CD4-positive, CD25-positive, alpha-beta regulatory T cell (primary cell): ENCODE measurements around the gene ENO3. TPM values are rescaled to one million over a fixed set of nuclear protein-coding genes. Genes with fewer than 3 reads are reported as not detected.

Experiments
- ATAC-seq, 2 donors: fragments of 150-1000 bp; cut with Tn5 transposase; one replicate each; pipeline ENCODE4 v1.10.0; 2021; ENCODE audit warnings: low read depth in 2 of 2, moderate number of reproducible peaks in 2 of 2, moderate library complexity in 1 of 2
- DNase-seq, 3 donors: peaks; one replicate each; pipeline versions ENCODE4 v3.0.0 to v3.0.0-alpha.2; 2012 to 2022; ENCODE audit warnings: mixed read lengths in 1 of 3
- H3K27ac ChIP-seq: one replicate; pipeline ENCODE4 v1.7.0; 2013; ENCODE audit warnings: mild to moderate bottlenecking, low read length; ENCODE audit not compliant: insufficient read depth, poor library complexity, severe bottlenecking
- H3K27me3 ChIP-seq: one replicate; pipeline ENCODE4 v1.7.0; 2013; ENCODE audit warnings: low read length; ENCODE audit not compliant: control insufficient read depth, insufficient read depth
- H3K36me3 ChIP-seq: one replicate; pipeline ENCODE4 v1.7.0; 2013; ENCODE audit warnings: mild to moderate bottlenecking, low read length, moderate library complexity; ENCODE audit not compliant: control insufficient read depth, insufficient read depth
- H3K4me1 ChIP-seq: 2 replicates; pipeline ENCODE4 v1.7.0; 2013; ENCODE audit warnings: mild to moderate bottlenecking, low read length; ENCODE audit not compliant: insufficient read depth, control insufficient read depth, poor library complexity, severe bottlenecking
- H3K4me3 ChIP-seq: one replicate; pipeline ENCODE4 v1.7.0; 2013; ENCODE audit warnings: low read depth, mild to moderate bottlenecking, low read length, moderate library complexity
- H3K9me3 ChIP-seq, 2 experiments: 1 replicate in 1 of 2; 2 replicates in 1 of 2; pipeline ENCODE4 v1.7.0; 2013; ENCODE audit warnings: low read length in 2 of 2, mild to moderate bottlenecking in 1 of 2, moderate library complexity in 1 of 2; ENCODE audit not compliant: control insufficient read depth in 2 of 2
- H3K27ac Mint-ChIP-seq, 3 donors: one replicate each; pipeline ENCODE4 v1.8.0; 2020 to 2022; ENCODE audit warnings: mild to moderate bottlenecking in 3 of 3, mixed read lengths in 3 of 3, moderate library complexity in 2 of 3
- H3K27me3 Mint-ChIP-seq: one replicate; pipeline ENCODE4 v1.8.0; 2022; ENCODE audit warnings: mild to moderate bottlenecking, mixed read lengths
- H3K36me3 Mint-ChIP-seq: one replicate; pipeline ENCODE4 v1.8.0; 2020; ENCODE audit warnings: mixed read lengths
- H3K4me1 Mint-ChIP-seq, 4 donors: one replicate each; pipeline ENCODE4 v1.8.0; 2020 to 2022; ENCODE audit warnings: mixed read lengths in 4 of 4, mild to moderate bottlenecking in 1 of 4
- H3K4me3 Mint-ChIP-seq, 4 donors: one replicate each; pipeline ENCODE4 v1.8.0; 2020 to 2022; ENCODE audit warnings: mild to moderate bottlenecking in 4 of 4, mixed read lengths in 4 of 4, moderate library complexity in 3 of 4
- H3K9me3 Mint-ChIP-seq, 7 donors: one replicate each; pipeline ENCODE4 v1.8.0; 2020 to 2022; ENCODE audit warnings: mixed read lengths in 7 of 7, mild to moderate bottlenecking in 3 of 7, moderate library complexity in 2 of 7
- polyA plus RNA-seq, 4 donors: library from polyadenylated mRNA; unstranded; fragments of 300-500 nt; fragmentation: Illumina TruSeq; gene quantifications; one replicate each; pipeline ENCODE4 v1.2.3, GENCODE V29; 2021
- total RNA-seq: library from RNA; stranded (reverse); gene quantifications from one replicate; pipeline ENCODE4 v1.2.3, GENCODE V29; 2022

ENO3 gene
- total and polyA plus RNA-seq, 5 donors from 2014 or later, result 0.29 to 11.7 (median 0.50) TPM

DNA sequence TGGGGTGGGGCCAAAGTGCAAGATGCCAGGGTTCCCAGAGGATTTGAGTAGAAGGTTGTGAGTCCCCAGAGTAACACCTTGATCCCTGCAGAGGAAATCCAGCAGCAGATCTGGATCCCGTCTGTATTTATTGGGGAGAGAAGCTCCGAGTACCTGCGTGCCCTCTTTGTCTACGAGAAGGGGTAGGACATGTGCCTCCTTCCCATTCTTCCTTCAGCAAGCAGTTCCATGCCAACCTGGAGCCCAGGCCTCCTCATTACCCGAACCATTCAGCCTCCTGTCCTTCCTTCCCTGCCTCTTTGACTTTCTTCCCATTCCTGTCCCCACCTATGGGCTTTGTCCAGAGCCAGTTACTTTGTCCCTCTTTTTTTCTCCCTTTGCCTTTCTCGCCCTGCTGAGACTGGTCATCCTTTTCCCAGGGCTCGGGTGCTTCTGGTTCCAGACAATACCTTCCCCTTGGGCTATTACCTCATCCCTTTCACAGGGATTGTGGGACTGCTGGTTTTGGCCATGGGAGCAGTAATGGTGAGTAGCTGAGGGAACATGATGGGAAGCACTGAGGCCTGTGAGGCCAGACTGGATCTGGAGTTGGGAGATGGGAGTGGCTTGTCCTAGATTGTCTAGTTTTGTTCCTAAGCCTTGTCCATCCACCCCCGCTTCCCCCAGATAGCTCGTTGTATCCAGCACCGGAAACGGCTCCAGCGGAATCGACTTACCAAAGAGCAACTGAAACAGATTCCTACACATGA is 8.0 kb upstream of the ENO3 start:
- Histone ChIP-seq H3K27ac (peak overlapping the region; percentile 97), H3K27me3 (no peaks in the 10 kb centered on the region), H3K4me3 (peak overlapping the region; percentile 96), H3K9me3 (no peaks in the 10 kb centered on the region), H3K4me1 (peaks cover 85% of the 10 kb centered on the region), H3K36me3 (peaks cover 40% of the 10 kb centered on the region)
- H3K4me3 Mint-ChIP-seq, result peak overlapping the region; percentile 95 to 99 (median 98)
- H3K27me3 Mint-ChIP-seq, result no peaks in the 10 kb centered on the region
- peaks cover 0 to 81% (median 57%) of the 10 kb centered on the region in 4 donors for H3K4me1 Mint-ChIP-seq
- peaks cover 0 to 3% (median 0%) of the 10 kb centered on the region in 7 donors for H3K9me3 Mint-ChIP-seq
- no peak for ATAC-seq
- H3K36me3 Mint-ChIP-seq, result peaks cover 39% of the 10 kb centered on the region
- peak overlapping the region; percentile 67 to 97 (median 90) for H3K27ac Mint-ChIP-seq
- DNase-seq, result no peak

DNA sequence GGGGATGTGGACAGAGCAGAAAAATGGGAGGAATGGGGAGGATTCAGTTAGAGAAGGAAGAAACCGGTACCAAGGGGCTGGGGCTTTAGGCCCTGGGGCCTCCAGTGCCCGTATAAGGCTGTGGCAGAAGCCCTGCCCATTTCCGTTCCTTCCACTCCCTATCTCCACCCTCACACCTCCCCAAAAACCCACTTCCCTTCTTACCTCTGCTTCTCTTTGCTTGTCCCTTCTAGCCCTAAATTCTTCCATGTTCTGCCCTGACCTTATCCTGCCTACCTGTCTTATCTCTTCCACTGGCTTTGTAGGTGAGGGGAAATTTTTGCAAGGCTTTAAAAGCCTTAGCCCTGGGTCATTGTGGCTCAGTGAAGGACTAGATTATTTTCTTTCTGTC is 6.8 kb upstream of the ENO3 start:
- H3K4me1 ChIP-seq, result peaks cover 80% of the 10 kb centered on the region
- peak overlapping the region; percentile 90 to 99 (median 96) for H3K4me3 Mint-ChIP-seq
- peaks cover 4% of the 10 kb centered on the region for H3K27me3 Mint-ChIP-seq
- DNase-seq (peak; percentile 50 to 90 (median 71)), ATAC-seq (peak; percentile 8 to 10)
- no peaks in the 10 kb centered on the region for H3K27me3 ChIP-seq
- H3K36me3 ChIP-seq, result peaks cover 39% of the 10 kb centered on the region
- H3K27ac ChIP-seq, result peak overlapping the region; percentile 97
- H3K4me1 Mint-ChIP-seq, result peaks cover 0 to 69% (median 51%) of the 10 kb centered on the region in 4 donors
- peaks cover 39% of the 10 kb centered on the region for H3K36me3 Mint-ChIP-seq
- H3K9me3 Mint-ChIP-seq, result peaks cover 0 to 3% (median 0%) of the 10 kb centered on the region in 7 donors
- peak overlapping the region; percentile 91 to 96 (median 94) for H3K27ac Mint-ChIP-seq
- H3K9me3 ChIP-seq, result no peaks in the 10 kb centered on the region
- peak overlapping the region; percentile 96 for H3K4me3 ChIP-seq

DNA sequence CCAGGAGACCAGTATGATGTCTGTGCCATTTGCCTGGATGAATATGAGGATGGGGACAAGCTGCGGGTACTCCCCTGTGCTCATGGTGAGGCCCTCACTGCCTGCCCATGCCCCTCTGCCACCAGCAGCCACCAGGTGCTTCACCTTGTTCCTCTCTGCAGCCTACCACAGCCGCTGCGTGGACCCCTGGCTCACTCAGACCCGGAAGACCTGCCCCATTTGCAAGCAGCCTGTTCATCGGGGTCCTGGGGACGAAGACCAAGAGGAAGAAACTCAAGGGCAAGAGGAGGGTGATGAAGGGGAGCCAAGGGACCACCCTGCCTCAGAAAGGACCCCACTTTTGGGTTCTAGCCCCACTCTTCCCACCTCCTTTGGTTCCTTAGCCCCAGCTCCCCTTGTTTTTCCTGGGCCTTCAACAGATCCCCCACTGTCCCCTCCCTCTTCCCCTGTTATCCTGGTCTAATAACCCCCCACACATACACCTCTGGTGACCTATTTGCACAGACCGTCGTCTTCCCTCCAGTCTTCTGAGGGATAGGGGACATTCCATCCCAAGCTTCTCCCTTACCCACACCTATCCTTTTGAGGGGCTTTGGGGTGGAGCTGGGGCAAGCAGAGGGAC is 6.3 kb upstream of the ENO3 start:
- H3K4me1 ChIP-seq, result peaks cover 78% of the 10 kb centered on the region
- peaks cover 39% of the 10 kb centered on the region for H3K36me3 Mint-ChIP-seq
- H3K27me3 ChIP-seq, result no peaks in the 10 kb centered on the region
- no peaks in the 10 kb centered on the region for H3K9me3 ChIP-seq
- peaks cover 0 to 3% (median 0%) of the 10 kb centered on the region in 7 donors for H3K9me3 Mint-ChIP-seq
- H3K4me3 Mint-ChIP-seq, result peak overlapping the region; percentile 90 to 99 (median 96)
- DNase-seq (no peak), ATAC-seq (no peak)
- peaks cover 0 to 66% (median 49%) of the 10 kb centered on the region in 4 donors for H3K4me1 Mint-ChIP-seq
- peak overlapping the region; percentile 96 for H3K4me3 ChIP-seq
- peak overlapping the region; percentile 91 to 96 (median 94) for H3K27ac Mint-ChIP-seq
- peak overlapping the region; percentile 97 for H3K27ac ChIP-seq
- H3K36me3 ChIP-seq, result peaks cover 39% of the 10 kb centered on the region
- H3K27me3 Mint-ChIP-seq, result peaks cover 4% of the 10 kb centered on the region

DNA sequence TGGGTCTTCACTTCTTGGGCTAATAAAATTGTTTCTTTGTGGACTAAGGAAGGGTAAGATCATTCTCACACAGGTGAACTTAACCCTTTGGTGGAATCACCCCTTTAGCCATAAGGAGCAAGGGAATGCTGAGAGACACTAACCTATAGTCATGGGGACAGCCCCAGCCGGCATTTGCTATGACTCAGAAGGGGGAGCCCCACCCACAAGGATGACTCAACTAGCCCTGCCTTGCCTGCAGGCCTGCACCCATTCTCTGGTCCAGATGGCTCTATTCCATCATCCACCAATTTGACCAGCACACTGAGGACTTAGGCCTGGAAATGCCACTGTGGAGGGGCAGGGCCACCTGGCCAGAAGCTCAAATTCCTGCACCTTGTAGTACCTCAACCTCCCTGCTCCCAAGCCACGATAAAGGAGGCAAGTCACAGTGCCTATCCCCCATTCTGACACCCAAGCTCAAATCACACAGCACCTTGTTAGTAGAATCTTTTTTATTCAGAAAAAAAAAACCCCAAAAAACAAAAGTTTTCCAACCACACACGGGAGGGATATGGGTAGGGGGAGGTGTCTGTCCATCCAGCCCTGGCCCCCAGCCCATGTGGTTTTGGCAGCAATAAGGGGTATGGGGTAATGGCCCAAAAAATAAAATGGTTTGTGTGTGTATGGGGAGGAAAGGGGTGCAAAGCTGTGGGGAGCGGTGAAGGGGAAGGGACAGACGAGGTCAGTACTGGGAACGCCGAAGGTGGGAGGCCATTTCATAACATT is 5.6 kb upstream of the ENO3 start:
- peak overlapping the region; percentile 96 for H3K4me3 ChIP-seq
- H3K9me3 ChIP-seq, result no peaks in the 10 kb centered on the region
- peaks cover 35% of the 10 kb centered on the region for H3K36me3 Mint-ChIP-seq
- peaks cover 0 to 65% (median 48%) of the 10 kb centered on the region in 4 donors for H3K4me1 Mint-ChIP-seq
- peaks cover 4% of the 10 kb centered on the region for H3K27me3 Mint-ChIP-seq
- peak; percentile 60 to 85 (median 68) for DNase-seq
- ATAC-seq, result peak; percentile 44 to 50
- peaks cover 82% of the 10 kb centered on the region for H3K4me1 ChIP-seq
- no peaks in the 10 kb centered on the region for H3K27me3 ChIP-seq
- peaks cover 0 to 3% (median 0%) of the 10 kb centered on the region in 7 donors for H3K9me3 Mint-ChIP-seq
- H3K27ac ChIP-seq, result peak overlapping the region; percentile 97
- peaks cover 39% of the 10 kb centered on the region for H3K36me3 ChIP-seq
- peak overlapping the region; percentile 90 to 99 (median 96) for H3K4me3 Mint-ChIP-seq
- peak overlapping the region; percentile 91 to 96 (median 94) for H3K27ac Mint-ChIP-seq

DNA sequence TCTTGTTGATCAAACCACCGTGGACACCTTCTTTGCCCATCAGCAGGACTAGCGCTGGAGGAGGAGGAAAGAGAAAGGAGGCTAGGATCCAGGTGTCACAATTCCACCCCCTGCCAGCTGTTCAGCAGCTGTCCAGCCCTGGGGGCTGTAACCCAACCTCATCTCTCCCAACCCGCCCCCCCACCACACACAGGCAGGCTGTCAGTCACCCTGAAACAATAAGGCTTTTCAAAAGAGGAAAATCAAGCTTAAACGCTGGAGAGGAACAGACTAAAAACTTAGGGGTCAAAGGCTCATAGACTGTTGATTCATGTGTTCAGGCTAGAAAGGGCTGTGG is 5.0 kb upstream of the ENO3 start:
- H3K4me3 ChIP-seq, result peak overlapping the region; percentile 96
- ATAC-seq (no peak), DNase-seq (no peak)
- H3K27me3 ChIP-seq, result no peaks in the 10 kb centered on the region
- H3K4me3 Mint-ChIP-seq, result peak overlapping the region; percentile 90 to 99 (median 96)
- H3K9me3 Mint-ChIP-seq, result peaks cover 0 to 3% (median 0%) of the 10 kb centered on the region in 7 donors
- no peaks in the 10 kb centered on the region for H3K9me3 ChIP-seq
- peak overlapping the region; percentile 82 to 94 (median 93) for H3K27ac Mint-ChIP-seq
- H3K36me3 ChIP-seq, result peaks cover 39% of the 10 kb centered on the region
- H3K36me3 Mint-ChIP-seq, result peaks cover 35% of the 10 kb centered on the region
- H3K4me1 Mint-ChIP-seq, result peaks cover 0 to 69% (median 48%) of the 10 kb centered on the region in 4 donors
- H3K27me3 Mint-ChIP-seq, result peaks cover 4% of the 10 kb centered on the region
- H3K27ac ChIP-seq, result peak overlapping the region; percentile 97
- peaks cover 81% of the 10 kb centered on the region for H3K4me1 ChIP-seq

DNA sequence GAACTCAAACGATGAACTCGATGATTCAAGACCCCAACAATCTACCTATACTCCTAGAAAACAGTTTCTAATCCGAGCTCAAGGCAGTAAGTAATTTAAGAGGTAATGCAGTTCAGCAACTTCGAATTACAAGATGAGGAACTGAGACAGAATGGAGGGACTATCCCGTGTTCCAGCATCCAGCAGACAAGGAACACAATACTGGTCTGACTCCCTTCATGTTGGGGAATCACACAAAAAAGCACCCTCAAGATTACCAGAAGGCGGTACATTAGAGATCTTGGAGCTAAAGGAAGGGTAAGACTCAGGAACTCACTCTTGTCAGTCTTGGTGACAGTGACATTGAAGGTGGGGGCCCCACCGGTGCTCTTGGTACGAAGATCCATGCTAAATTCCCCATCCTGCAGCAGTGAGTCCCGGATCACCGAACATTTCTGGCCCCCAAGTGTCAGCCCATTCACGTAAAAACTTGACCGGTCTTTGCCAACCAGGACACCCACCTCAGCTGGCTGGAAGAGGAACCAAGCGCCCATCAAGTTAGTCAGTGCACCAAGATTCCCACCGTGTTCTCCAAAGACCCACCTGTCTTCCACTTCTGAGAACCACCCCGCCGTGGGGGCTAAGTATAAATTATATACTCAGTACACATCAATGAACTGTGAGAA is 4.5 kb upstream of the ENO3 start:
- peak in 1 of 3 donors; percentile 27 for DNase-seq
- no peaks in the 10 kb centered on the region for H3K9me3 ChIP-seq
- H3K4me1 Mint-ChIP-seq, result peaks cover 0 to 66% (median 44%) of the 10 kb centered on the region in 4 donors
- no peaks in the 10 kb centered on the region for H3K27me3 ChIP-seq
- H3K27me3 Mint-ChIP-seq, result peaks cover 4% of the 10 kb centered on the region
- ATAC-seq, result no peak
- H3K36me3 ChIP-seq, result peaks cover 39% of the 10 kb centered on the region
- peaks cover 0 to 3% (median 0%) of the 10 kb centered on the region in 7 donors for H3K9me3 Mint-ChIP-seq
- peak overlapping the region; percentile 97 for H3K27ac ChIP-seq
- peaks cover 30% of the 10 kb centered on the region for H3K36me3 Mint-ChIP-seq
- H3K4me3 Mint-ChIP-seq, result peak overlapping the region; percentile 90 to 99 (median 96)
- peaks cover 76% of the 10 kb centered on the region for H3K4me1 ChIP-seq
- H3K27ac Mint-ChIP-seq, result peak overlapping the region; percentile 82 to 94 (median 93)
- peak overlapping the region; percentile 96 for H3K4me3 ChIP-seq

DNA sequence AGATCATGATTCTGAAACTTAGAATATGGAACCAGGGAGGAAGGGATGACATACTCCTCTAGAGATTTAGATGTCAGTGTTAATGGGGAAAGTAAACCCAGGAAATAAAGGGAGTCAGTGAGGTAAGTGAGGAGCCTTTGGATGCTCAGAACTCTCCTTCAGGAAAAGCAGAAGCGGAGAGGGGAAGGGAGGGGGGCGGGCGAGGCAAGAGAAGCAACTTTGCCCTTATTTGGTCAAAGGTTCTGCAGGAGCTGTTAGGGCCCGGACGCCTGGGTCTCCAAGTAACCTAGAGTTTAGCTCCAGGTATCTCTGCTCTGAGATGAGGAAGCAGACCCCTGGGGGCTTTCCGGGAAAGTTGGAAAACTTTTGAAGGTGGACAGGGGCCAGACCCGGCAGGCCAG is 3.9 kb upstream of the ENO3 start:
- H3K4me1 Mint-ChIP-seq, result peaks cover 0 to 64% (median 39%) of the 10 kb centered on the region in 4 donors
- ATAC-seq (no peak), DNase-seq (no peak)
- Histone ChIP-seq H3K36me3 (peaks cover 39% of the 10 kb centered on the region), H3K9me3 (no peaks in the 10 kb centered on the region), H3K27ac (peak overlapping the region; percentile 97), H3K27me3 (no peaks in the 10 kb centered on the region), H3K4me3 (peak overlapping the region; percentile 96), H3K4me1 (peaks cover 70% of the 10 kb centered on the region)
- H3K9me3 Mint-ChIP-seq, result peaks cover 0 to 3% (median 0%) of the 10 kb centered on the region in 7 donors
- H3K36me3 Mint-ChIP-seq, result peaks cover 24% of the 10 kb centered on the region
- H3K27ac Mint-ChIP-seq, result peak overlapping the region; percentile 82 to 94 (median 84)
- peak overlapping the region; percentile 90 to 99 (median 96) for H3K4me3 Mint-ChIP-seq
- H3K27me3 Mint-ChIP-seq, result peaks cover 4% of the 10 kb centered on the region
